ENCODE measurements around the gene CYBRD1. TPM values are rescaled to one million over a fixed set of nuclear protein-coding genes. Genes with fewer than 3 reads are reported as not detected.
A peak's percentile ranks its signal among the peaks of the same experiment; 100 is the strongest.

The CYBRD1 gene
- total RNA-seq, 1 donor from 2014 or later, result 58.3 TPM

GRCh38 chr2:171579481-171579880, 57.2 kb downstream of the CYBRD1 start:
- intact Hi-C loops (cut with DNase I), result loop anchor here (10.0 kb wide), 1 partner anchor 535 kb away; no protein-coding TSS in a partner anchor
- DNase-seq, result no peak
- ATAC-seq (ENCODE audit: poor library complexity), result no peak

DNA sequence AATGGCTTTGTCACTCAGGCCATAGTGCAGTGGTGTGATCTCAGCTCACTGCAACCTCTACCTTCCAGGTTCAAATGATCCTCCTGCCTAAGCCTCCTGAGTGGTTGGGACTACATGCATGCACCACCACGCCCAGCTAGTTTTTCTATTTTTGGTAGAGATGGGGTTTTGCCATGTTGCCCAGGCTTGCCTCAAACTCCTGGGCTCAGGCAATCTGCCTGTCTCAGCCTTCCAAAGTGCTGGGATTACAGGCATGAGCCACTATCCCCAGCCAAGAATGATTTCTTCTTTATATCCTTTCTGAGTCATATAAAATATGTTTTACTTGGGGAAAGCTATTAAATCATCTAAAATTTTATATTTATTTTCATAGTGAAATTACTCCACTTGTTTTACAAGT, 61.3 kb downstream of the CYBRD1 start:
- intact Hi-C loops (cut with DNase I), result no loop called here
- ATAC-seq (ENCODE audit: poor library complexity) (no peak), DNase-seq (no peak)

DNA sequence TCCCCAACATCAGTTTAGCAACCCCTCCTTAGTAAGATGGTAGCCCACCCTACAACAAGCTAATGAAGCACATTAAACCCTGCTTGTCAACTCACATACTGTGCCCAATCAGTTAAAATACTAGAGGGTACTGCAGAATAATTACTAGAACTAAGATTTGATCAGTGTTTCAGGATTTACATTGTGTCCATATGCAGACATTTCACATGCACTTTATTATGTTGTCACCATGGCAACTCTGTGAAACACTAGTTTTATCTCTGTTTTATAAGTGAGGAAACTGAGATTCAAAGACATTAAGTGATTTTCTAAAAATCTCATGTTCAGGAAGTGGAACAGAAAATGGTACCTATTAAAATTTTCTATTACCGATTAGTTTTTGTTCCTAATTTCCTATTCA, 61.7 kb downstream of the CYBRD1 start:
- no peak for DNase-seq
- intact Hi-C loops (cut with DNase I), result no loop called here
- ATAC-seq (ENCODE audit: poor library complexity), result no peak

GRCh38 chr2:171587132-171587531, 64.9 kb downstream of the CYBRD1 start:
- no peak for DNase-seq
- intact Hi-C loops (cut with DNase I), result no loop called here
- ATAC-seq (ENCODE audit: poor library complexity), result no peak

- intact Hi-C loops (cut with DNase I), result no loop called here
- ATAC-seq (ENCODE audit: poor library complexity), result no peak
- DNase-seq, result no peak
Measured at GRCh38 chr2:171587567-171587966, 65.3 kb downstream of the CYBRD1 start.

DNA sequence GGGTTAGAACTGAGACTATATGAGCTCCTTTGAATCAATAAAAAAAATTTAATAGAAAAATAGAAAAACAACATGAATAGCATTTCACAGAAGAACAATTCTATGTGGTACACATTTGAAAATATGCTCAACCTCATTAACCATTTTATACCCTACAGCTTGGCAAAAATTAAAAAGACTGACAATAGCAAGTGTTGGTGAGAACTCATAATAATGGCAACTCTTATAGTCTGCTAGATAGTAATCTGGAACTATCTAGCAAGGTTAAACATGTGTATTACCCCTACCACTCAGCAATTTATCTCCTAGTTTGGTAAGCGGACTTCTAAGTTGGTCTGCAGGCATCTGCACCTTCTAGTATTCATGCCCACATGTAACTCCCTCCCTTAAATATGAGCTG, 67.8 kb downstream of the CYBRD1 start:
- DNase-seq, result no peak
- ATAC-seq (ENCODE audit: poor library complexity), result no peak
- intact Hi-C loops (cut with DNase I), result loop anchor here (10.0 kb wide), 1 partner anchor 515 kb away; the partner anchor contains the start of gene DLX2

DNA sequence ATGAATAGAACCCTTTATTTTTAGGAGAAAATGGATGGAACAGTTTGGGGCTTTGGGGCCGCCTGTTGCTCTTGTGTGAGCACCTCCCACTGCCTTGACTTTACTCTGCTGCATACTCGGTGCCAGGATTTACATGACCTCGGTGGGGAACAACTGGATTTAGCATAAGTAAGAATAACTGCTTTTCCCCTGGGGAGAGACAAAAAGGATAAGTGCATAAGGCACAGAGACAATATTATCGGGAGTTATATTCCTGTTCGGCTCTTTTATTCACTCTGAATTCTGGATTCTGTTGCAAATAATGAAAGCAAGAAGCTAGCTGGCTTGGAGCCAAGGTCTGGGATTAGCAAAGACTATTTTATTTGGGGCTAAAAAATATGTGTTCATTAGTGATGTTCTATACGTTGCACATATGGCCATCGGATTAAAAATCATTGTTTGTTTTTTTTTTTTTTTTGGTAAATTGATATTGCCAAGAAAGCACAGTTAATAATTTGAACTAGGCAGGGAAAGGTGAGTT, 69.8 kb downstream of the CYBRD1 start:
- intact Hi-C loops (cut with DNase I), result loop anchor here (10.0 kb wide), 1 partner anchor 513 kb away; the partner anchor contains the start of gene DLX2
- no peak for DNase-seq
- no peak for ATAC-seq (ENCODE audit: poor library complexity)

DNA sequence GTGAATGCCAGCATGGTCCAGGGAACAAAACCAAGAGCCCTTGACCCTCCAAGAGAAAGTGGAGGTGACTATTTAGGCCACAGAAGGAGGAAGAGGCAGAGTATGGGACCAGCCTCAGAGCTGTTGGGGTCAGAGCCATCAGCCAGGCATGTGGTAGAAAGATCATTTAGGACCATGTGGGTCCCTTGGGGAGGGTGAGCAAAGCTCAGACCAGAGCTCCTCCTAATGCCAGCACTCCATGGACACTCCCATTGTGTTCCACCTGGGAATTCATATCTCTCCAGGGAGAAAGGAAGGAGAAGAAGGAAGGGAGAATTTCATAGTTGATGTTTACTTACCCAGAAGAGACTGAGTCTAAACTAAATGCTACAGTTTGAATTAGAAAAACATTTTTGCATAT, 73.2 kb downstream of the CYBRD1 start:
- ATAC-seq (ENCODE audit: poor library complexity), result no peak
- DNase-seq, result no peak
- intact Hi-C loops (cut with DNase I), result loop anchor here (10.0 kb wide), 1 partner anchor 509 kb away; the partner anchor contains the start of gene DLX2

DNA sequence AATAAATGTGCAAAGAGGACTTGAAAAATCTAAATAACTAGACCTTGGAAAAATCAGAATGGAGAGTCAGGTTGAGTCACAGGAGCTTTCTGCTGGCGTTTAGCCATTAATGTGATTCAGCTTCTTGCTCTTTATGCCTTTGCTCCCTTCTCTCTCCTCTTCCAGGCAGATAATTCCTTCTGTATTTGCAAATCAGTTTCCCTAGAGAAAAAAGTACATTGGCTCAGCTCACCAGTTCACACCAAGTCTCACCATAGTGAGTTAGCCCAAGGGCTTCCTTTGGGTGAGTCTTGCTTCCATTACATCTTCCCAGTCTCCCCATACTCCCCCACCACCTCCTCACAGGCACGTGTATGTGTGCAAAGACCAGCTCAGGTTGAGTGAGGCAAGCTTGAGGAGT, 73.6 kb downstream of the CYBRD1 start:
- intact Hi-C loops (cut with DNase I), result loop anchor here (10.0 kb wide), 1 partner anchor 509 kb away; the partner anchor contains the start of gene DLX2
- ATAC-seq (ENCODE audit: poor library complexity) (no peak), DNase-seq (no peak)

DNA sequence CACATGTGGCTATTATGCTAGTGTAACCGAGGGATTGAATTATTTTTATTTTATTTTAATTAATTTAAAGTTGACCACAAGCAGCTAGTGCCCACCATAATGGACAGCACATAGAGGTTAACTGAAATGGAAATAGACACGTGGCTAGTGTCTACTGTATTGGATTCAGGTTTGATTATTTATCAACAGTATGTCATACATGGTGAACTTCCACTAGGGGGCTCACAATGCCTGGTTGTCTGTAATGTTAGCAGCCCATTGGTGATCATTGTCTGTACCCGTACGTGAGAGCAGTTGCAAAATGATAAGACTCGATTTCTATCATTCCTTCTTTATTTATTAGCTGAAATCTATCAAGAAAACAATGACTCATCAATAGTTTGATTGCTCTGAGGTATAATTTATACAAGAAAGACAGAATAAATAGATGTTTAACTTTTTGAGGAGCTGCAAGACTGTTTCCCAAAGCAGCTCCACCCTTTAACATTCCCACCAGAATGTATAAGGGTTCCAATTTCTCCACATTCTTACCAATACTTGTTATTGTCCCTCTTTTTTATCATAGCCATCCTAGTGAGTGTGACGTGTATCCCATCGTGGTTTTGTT, 76.5 kb downstream of the CYBRD1 start:
- ATAC-seq (ENCODE audit: poor library complexity), result peak; percentile 75
- DNase-seq, result no peak
- intact Hi-C loops (cut with DNase I), result loop anchor here (10.0 kb wide), 1 partner anchor 506 kb away; the partner anchor contains the start of gene DLX2

GRCh38 chr2:171600126-171600525, 77.9 kb downstream of the CYBRD1 start:
- intact Hi-C loops (cut with DNase I), result no loop called here
- ATAC-seq (ENCODE audit: poor library complexity) (no peak), DNase-seq (no peak)

- intact Hi-C loops (cut with DNase I), result no loop called here
- ATAC-seq (ENCODE audit: poor library complexity) (no peak), DNase-seq (no peak)
Measured at GRCh38 chr2:171602352-171602751, 80.1 kb downstream of the CYBRD1 start.

Other genes with a start within 250 kb of the CYBRD1 start
- gene METTL8, start 88.5 kb upstream of the CYBRD1 start, total RNA-seq, result 9.5 TPM
- gene DCAF17, start 88.2 kb upstream of the CYBRD1 start, total RNA-seq, result 6.5 TPM
- gene DYNC1I2, start 165.0 kb downstream of the CYBRD1 start, total RNA-seq, result 70.0 TPM